Endothelial cell of umbilical vein (primary cell): ENCODE results near the gene HIPK4. TPM values are rescaled to one million over a fixed set of nuclear protein-coding genes. Genes with fewer than 3 reads are reported as not detected.

Source experiments
- BruUV-seq: library from RNA; stranded (reverse); fragments of 400-500 nt; replicated peaks from 2 replicates; lab custom pipeline; 2021; lab: Mats Ljungman, UMichigan
- CTCF ChIA-PET: fragments of 300-600, 350-600 bp; sonication (Branson Sonifier 250); formaldehyde crosslinking; loops from one replicate; lab custom pipeline; 2021; ENCODE audit warnings: antibody characterized with exemption, inconsistent platforms; lab: Charles Lee
- POLR2A ChIA-PET: fragments of 300-600, 350-600 bp; sonication (Branson Sonifier 250); formaldehyde crosslinking; loops from one replicate; lab custom pipeline; 2021; ENCODE audit warnings: antibody characterized with exemption, inconsistent platforms; lab: Charles Lee
- DNase-seq: peaks from one replicate; pipeline ENCODE4 v3.0.0-alpha.2; 2011; ENCODE audit warnings: low read depth, low spot score
- FAIRE-seq: peaks from 2 replicates; lab custom pipeline; 2011; peaks lifted over from hg19 to GRCh38; lab: Jason Lieb, UNC
- H2AFZ ChIP-seq: 2 replicates; pipeline ENCODE4 v1.6.0; 2012; ENCODE audit warnings: low read depth, low read length, control low read depth, inconsistent platforms
- H3K27ac ChIP-seq: 2 replicates; pipeline ENCODE4 v1.5.1; 2011; ENCODE audit warnings: low read depth, mild to moderate bottlenecking, control low read depth, low read length, moderate library complexity; ENCODE audit not compliant: insufficient read depth
- H3K27me3 ChIP-seq, 2 experiments: 2 replicates each; pipeline versions ENCODE4 v1.6.0 to v1.6.1; 2011; ENCODE audit warnings: low read length in 2 of 2, mixed read lengths in 1 of 2; ENCODE audit not compliant: control insufficient read depth in 2 of 2, insufficient read depth in 2 of 2
- H3K36me3 ChIP-seq, 2 experiments: 2 replicates in 1 of 2; 3 replicates in 1 of 2; pipeline ENCODE4 v1.5.1; 2011; ENCODE audit warnings: low read length in 2 of 2, mild to moderate bottlenecking in 1 of 2, moderate library complexity in 1 of 2; ENCODE audit not compliant: control insufficient read depth in 2 of 2, insufficient read depth in 2 of 2; ENCODE audit errors: extremely low read depth in 1 of 2
- H3K4me1 ChIP-seq: 3 replicates; pipeline ENCODE4 v1.5.1; 2011; ENCODE audit warnings: mild to moderate bottlenecking, low read length; ENCODE audit not compliant: control insufficient read depth, insufficient read depth; ENCODE audit errors: extremely low read depth
- H3K4me2 ChIP-seq: 2 replicates; pipeline ENCODE4 v1.6.1; 2011; ENCODE audit warnings: low read length, control low read depth, mixed read lengths; ENCODE audit not compliant: insufficient read depth
- H3K4me3 ChIP-seq, 3 experiments: fragments of 200-600 bp in 1 of 3; sonication (generic), shearing (Covaris generic) in 1 of 3; replicated peaks in 1 of 3; 2 replicates each; pipeline ENCODE4 v1.5.1; 2011 to 2016; ENCODE audit warnings: control low read depth in 3 of 3, low read length in 3 of 3, mild to moderate bottlenecking in 2 of 3, inconsistent platforms in 1 of 3, low read depth in 1 of 3, moderate library complexity in 1 of 3; ENCODE audit not compliant: insufficient read depth in 1 of 3
- H3K79me2 ChIP-seq: 2 replicates; pipeline ENCODE4 v1.6.0; 2012; ENCODE audit warnings: low read length, inconsistent platforms; ENCODE audit not compliant: control insufficient read depth, insufficient read depth
- H3K9ac ChIP-seq: replicated peaks from 2 replicates; pipeline ENCODE3; 2011; ENCODE audit warnings: low read length, control low read depth; ENCODE audit not compliant: insufficient read depth; ENCODE audit errors: extremely low read depth
- H3K9me1 ChIP-seq: replicated peaks from 3 replicates; pipeline ENCODE4 v1.6.0; 2011; ENCODE audit warnings: mild to moderate bottlenecking, low read length; ENCODE audit not compliant: control insufficient read depth, insufficient read depth; ENCODE audit errors: extremely low read depth
- H3K9me3 ChIP-seq: replicated peaks from 2 replicates; pipeline ENCODE4 v1.5.1; 2012; ENCODE audit warnings: low read length, inconsistent platforms; ENCODE audit not compliant: control insufficient read depth, insufficient read depth
- H4K20me1 ChIP-seq: replicated peaks from 2 replicates; pipeline ENCODE3; 2011; ENCODE audit warnings: mild to moderate bottlenecking, low read length; ENCODE audit not compliant: control insufficient read depth, insufficient read depth; ENCODE audit errors: extremely low read depth
- CTCF ChIP-seq, 2 donors: IDR thresholded peaks; 1 replicate in 1 of 2; 2 replicates in 1 of 2; pipeline ENCODE4 v1.5.1; 2011; ENCODE audit warnings: low read length in 2 of 2, mild to moderate bottlenecking in 2 of 2, moderate library complexity in 2 of 2, control low read depth in 1 of 2, inconsistent platforms in 1 of 2, low read depth in 1 of 2; ENCODE audit not compliant: insufficient read depth in 1 of 2; ENCODE audit errors: extremely low read depth in 1 of 2
- EZH2 ChIP-seq: IDR thresholded peaks from 2 replicates; pipeline ENCODE4 v1.6.1; 2012; ENCODE audit warnings: borderline replicate concordance, low read depth, mild to moderate bottlenecking, moderate library complexity, low read length, inconsistent platforms; ENCODE audit not compliant: severe bottlenecking
- FOS ChIP-seq: IDR thresholded peaks from 2 replicates; pipeline ENCODE4 v1.6.1; 2011; ENCODE audit warnings: mild to moderate bottlenecking, low read length, moderate library complexity, borderline replicate concordance; ENCODE audit not compliant: insufficient read depth
- GATA2 ChIP-seq: IDR thresholded peaks from 2 replicates; pipeline ENCODE4 v1.7.0; 2011; ENCODE audit warnings: low read depth, mild to moderate bottlenecking, moderate library complexity, mixed read lengths, low read length; ENCODE audit not compliant: insufficient read length, insufficient read depth
- JUN ChIP-seq: IDR thresholded peaks from 2 replicates; pipeline ENCODE4 v1.6.1; 2011; ENCODE audit warnings: borderline replicate concordance, low read depth; ENCODE audit not compliant: insufficient read length, insufficient read depth
- MAX ChIP-seq: IDR thresholded peaks from 2 replicates; pipeline ENCODE4 v1.6.1; 2011; ENCODE audit not compliant: insufficient read depth, insufficient read length
- MYC ChIP-seq: IDR thresholded peaks from one replicate; pipeline ENCODE4 v1.6.1; 2011; ENCODE audit warnings: mild to moderate bottlenecking, low read depth, low read length
- POLR2A ChIP-seq: IDR thresholded peaks from 2 replicates; pipeline ENCODE4 v1.6.1; 2012; ENCODE audit warnings: low read depth, mild to moderate bottlenecking, control low read depth, low read length
- POLR2AphosphoS5 ChIP-seq: IDR thresholded peaks from 2 replicates; pipeline ENCODE4 v1.6.1; 2012; ENCODE audit warnings: low read depth, mild to moderate bottlenecking, control low read depth, low read length, moderate library complexity; ENCODE audit not compliant: insufficient read depth
- dilution Hi-C: fragments of 300-500 bp; cut with MboI; formaldehyde crosslinking; loops from one replicate; pipeline ENCODE4 v1.15.0; 2019; ENCODE audit warnings: low sequenced_read_pairs; ENCODE audit not compliant: extremely low pct_ligation_motif_present
- intact Hi-C: fragments of 100-400 bp; cut with micrococcal nuclease; formaldehyde crosslinking; loops from one replicate; pipeline ENCODE4 v1.10.0; 2022
- polyA plus RNA-seq, 4 experiments: library from polyadenylated mRNA; depleted of rRNA in 3 of 4; stranded (reverse) in 3 of 4; unstranded in 1 of 4; fragments of >200 nt; gene quantifications; 2 replicates each; pipeline versions ENCODE4 v1.2.1 to v1.2.3, GENCODE V29; 2011 to 2012; ENCODE audit warnings: missing spikeins in 1 of 4
- total RNA-seq: library from RNA; stranded (reverse); gene quantifications from 2 replicates; pipeline ENCODE4 v1.2.3, GENCODE V29; 2021

Gene HIPK4
- total and polyA plus RNA-seq, 2 donors (not counting 3 experiments of a cell fraction or from before 2014, with no cell fraction given), result 0.12 TPM; not detected in 1

- H3K9ac ChIP-seq, result no peak overlapping the region
- DNase-seq (no peak), FAIRE-seq (no peak)
- H3K4me1 ChIP-seq, result no peaks in the 10 kb centered on the region
- no peaks in the 10 kb centered on the region for H4K20me1 ChIP-seq
- ChIA-PET POLR2A (no interaction called here), CTCF (no interaction called here)
- no peaks in the 10 kb centered on the region for H3K9me1 ChIP-seq
- H3K4me2 ChIP-seq, result no peak overlapping the region
- no TSS peak for BruUV-seq
- no peak overlapping the region for H3K4me3 ChIP-seq
- dilution Hi-C loops (no loop called here), intact Hi-C loops (no loop called here)
- H3K79me2 ChIP-seq, result peaks cover 2% of the 10 kb centered on the region
- H2AFZ ChIP-seq, result no peak overlapping the region
- TF ChIP-seq MAX, result no peak
- no peak for TF ChIP-seq EZH2
- no peak for TF ChIP-seq CTCF (IDR thresholded peaks at IDR 0.05; ENCODE audit: extremely low read depth in 1 of 2, insufficient read depth in 1 of 2, low read depth in 1 of 2, low read length in 2 of 2)
- no peak for TF ChIP-seq FOS
- TF ChIP-seq GATA2, result no peak
- no peak for TF ChIP-seq POLR2AphosphoS5
- no peak for TF ChIP-seq MYC
- TF ChIP-seq POLR2A, result no peak
- no peak for TF ChIP-seq JUN
- H3K27ac ChIP-seq, result no peak overlapping the region
- no peaks in the 10 kb centered on the region for H3K9me3 ChIP-seq
- peaks cover 4 to 26% of the 10 kb centered on the region in 2 experiments for H3K36me3 ChIP-seq
- H3K27me3 ChIP-seq, result no peaks in the 10 kb centered on the region
These were observed 57.3 kb downstream of the HIPK4 start for GRCh38 chr19:40332669-40333068.
